Astrocyte of the cerebellum (primary cell): Measurements from ENCODE around the gene TRPC3.

Source experiments
- DNase-seq: peaks from one replicate; pipeline ENCODE4 v3.0.0-alpha.2; 2011; ENCODE audit warnings: low read depth
- H3K4me3 ChIP-seq: 2 replicates; pipeline ENCODE4 v1.5.1; 2011; ENCODE audit warnings: mild to moderate bottlenecking, low read depth, low read length, moderate library complexity
- in situ Hi-C: cut with HindIII; loops from 2 replicates; pipeline ENCODE4 v1.10.0; 2017; ENCODE audit warnings: low sequenced_read_pairs
- TF ChIP-seq, protein P1 (sequence below): IDR thresholded peaks from 2 replicates; pipeline ENCODE4 v1.5.1; 2012; ENCODE audit warnings: low read length, low read depth, moderate library complexity, mild to moderate bottlenecking; ENCODE audit errors: missing control alignments

The TRPC3 gene

DNA sequence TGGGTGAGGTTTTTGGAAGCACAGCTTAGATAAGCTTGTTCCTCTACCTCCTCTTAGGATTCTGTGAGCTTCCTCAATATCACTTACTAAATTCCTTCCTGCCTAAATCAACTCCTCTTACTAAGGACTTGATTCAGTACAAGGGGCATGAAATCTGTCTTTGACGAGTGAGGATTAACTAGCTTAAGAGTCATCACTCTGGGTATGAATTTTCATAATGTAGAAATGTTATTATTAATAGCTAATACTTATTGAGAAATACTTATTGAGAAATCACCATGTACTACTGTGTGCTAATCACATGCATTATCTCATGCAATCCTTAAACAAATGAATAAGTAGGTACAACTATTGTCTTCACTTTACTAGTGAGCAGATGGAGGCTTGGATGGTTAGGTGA, 28.6 kb downstream of the TRPC3 start:
- no peak for DNase-seq
- in situ Hi-C loops, result no loop called here
- no peak overlapping the region for H3K4me3 ChIP-seq
- TF ChIP-seq, protein P1, sequence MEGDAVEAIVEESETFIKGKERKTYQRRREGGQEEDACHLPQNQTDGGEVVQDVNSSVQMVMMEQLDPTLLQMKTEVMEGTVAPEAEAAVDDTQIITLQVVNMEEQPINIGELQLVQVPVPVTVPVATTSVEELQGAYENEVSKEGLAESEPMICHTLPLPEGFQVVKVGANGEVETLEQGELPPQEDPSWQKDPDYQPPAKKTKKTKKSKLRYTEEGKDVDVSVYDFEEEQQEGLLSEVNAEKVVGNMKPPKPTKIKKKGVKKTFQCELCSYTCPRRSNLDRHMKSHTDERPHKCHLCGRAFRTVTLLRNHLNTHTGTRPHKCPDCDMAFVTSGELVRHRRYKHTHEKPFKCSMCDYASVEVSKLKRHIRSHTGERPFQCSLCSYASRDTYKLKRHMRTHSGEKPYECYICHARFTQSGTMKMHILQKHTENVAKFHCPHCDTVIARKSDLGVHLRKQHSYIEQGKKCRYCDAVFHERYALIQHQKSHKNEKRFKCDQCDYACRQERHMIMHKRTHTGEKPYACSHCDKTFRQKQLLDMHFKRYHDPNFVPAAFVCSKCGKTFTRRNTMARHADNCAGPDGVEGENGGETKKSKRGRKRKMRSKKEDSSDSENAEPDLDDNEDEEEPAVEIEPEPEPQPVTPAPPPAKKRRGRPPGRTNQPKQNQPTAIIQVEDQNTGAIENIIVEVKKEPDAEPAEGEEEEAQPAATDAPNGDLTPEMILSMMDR, result no peak

DNA sequence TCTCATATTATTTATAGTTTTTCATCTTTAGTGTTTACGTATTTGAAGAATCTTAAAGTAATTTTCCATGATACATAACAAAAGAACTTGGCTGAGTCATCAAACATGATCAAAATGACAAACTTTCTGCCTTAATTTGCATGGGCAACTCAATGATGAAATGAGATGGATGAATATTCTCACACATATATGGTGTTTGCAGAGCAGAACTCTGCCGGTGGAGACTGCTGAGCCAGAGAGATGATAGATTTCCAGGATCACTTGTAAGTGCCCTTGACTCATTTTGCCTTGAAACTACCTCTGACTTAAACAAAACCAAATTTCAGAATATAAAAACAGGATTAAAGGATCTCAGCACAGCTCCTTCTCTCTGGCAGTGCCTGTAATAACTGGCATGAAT, 38.2 kb downstream of the TRPC3 start:
- H3K4me3 ChIP-seq, result no peak overlapping the region
- in situ Hi-C loops, result no loop called here
- no peak for DNase-seq
- TF ChIP-seq, protein P1, result no peak

DNA sequence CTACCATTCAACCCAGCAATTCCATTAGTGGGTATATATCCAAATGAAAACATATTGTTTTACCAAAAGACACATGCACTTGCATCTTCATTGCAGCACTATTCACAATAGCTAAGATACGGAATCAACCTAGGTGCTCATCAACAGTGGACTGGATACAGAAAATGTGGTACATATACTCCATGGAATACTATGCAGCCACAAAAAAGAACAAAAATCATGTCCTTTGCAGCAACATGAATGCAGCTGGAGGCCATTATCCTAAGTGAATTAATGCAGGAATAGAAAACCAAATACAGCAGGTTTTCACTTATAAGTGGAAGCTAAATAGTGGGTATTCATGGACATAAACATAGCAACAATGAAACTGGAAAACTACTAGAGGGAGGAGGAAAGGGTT, 43.5 kb downstream of the TRPC3 start:
- TF ChIP-seq, protein P1, result no peak
- in situ Hi-C loops, result no loop called here
- H3K4me3 ChIP-seq, result no peak overlapping the region
- no peak for DNase-seq

DNA sequence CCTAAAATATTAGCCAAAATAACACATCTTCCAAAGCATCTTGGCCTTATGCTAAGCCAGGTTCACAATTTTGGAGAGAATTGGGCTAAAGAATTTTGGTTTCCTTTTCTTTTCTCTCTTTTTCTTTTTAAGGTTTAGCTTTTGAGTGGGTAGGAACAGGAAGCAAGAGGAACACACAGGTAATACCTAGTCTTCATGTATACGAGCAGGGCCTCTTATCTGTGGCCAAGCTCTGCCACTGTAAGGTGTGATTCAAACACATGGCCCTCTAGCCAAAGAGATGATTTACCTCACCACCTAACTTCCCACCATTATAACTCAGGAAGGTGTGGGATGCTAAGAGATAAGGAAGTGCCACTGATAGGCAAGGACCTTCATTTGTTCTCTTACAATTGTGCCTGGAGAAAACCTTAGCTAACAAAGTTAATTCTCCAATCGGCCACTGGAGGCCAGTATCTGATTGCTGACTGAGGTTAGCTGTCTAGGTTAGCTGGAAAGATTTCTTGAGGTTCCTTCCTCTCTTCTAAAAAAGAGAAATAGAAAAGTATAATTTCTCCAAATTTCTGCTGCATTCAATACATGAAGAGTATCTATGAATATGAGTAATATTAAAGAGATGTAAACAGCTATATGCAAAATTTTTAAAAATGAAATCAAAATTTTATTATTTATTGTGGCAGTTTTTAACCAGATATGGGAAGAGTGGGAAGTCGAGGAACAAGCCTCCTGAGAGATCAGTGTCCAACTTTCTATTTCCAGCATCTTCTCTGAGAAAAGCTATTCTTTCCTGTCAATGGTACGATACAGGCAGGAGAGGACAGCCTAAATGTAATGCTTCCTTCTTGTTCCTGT, 51.5 kb downstream of the TRPC3 start:
- TF ChIP-seq, protein P1, result peak; percentile 83
- peak; percentile 37 for DNase-seq
- H3K4me3 ChIP-seq, result no peak overlapping the region
- in situ Hi-C loops, result no loop called here

DNA sequence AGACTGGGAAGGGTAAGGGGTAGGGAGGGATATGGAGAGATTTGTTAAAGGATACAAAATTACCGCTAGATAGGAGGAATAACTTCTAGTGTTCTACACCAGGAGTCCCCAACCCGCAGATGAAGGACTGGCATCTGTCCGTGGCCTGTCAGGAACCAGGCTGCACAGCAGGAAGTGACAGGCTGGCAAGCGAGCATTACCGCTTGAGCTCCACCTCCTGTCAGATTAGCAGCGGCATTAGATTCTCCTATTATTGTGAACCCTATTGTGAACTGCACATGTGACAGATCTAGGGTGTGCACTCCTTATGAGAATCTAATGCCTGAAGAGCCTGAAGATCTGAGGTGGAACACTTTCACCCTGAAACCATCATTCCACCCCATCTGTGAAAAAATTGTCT, 53.7 kb downstream of the TRPC3 start:
- TF ChIP-seq, protein P1, result no peak
- no peak overlapping the region for H3K4me3 ChIP-seq
- in situ Hi-C loops, result no loop called here
- no peak for DNase-seq

DNA sequence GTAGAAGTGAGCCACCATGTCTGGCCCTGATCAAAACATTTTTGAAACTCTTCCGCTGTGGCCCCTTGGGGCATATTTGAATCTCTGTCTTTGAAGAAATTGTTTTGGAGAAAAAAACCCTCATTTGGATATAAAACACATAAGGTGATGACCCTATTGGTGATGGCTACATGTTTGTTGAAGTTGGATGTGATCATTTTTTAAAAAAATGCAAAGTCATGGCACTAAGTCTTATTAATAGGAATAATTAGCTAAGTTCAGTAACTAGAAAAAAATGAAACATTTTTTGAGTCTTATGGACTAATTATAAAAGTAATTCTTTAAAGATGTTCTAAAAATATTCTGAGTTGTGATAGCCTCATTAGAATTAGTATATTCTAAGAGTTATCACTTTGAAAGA, 63.7 kb downstream of the TRPC3 start:
- DNase-seq, result no peak
- H3K4me3 ChIP-seq, result no peak overlapping the region
- TF ChIP-seq, protein P1, result no peak
- in situ Hi-C loops, result no loop called here
